ENCODE measurements around the gene WWC2. TPM values are rescaled to one million over a fixed set of nuclear protein-coding genes. Genes with fewer than 3 reads are reported as not detected.

WWC2 gene
- total RNA-seq, 1 experiment from 2014 or later: 82.8 TPM

- ChIA-PET POLR2A (ENCODE audit: low non-redundant PET) (interaction anchor here (0.6 kb wide), 1 partner anchor 103 kb away, joined by 4 read pairs; no protein-coding TSS in a partner anchor), CTCF (interaction anchor here (0.6 to 3.4 kb wide), 3 partner anchors 177 to 313 kb away, joined by 9 to 23 read pairs (median 17); no protein-coding TSS in a partner anchor)
- no peak overlapping the region for H3K4me3 ChIP-seq (ENCODE audit: low read depth, low read length, poor library complexity, severe bottlenecking)
- H3K4me1 ChIP-seq (ENCODE audit: insufficient read depth, low read length, poor library complexity, severe bottlenecking): no peaks in the 10 kb centered on the region
- peaks cover 64% of the 10 kb centered on the region for H3K36me3 ChIP-seq (ENCODE audit: insufficient read depth, low read length, poor library complexity, severe bottlenecking)
- H3K9me3 ChIP-seq (ENCODE audit: low read depth, low read length, poor library complexity, severe bottlenecking): no peaks in the 10 kb centered on the region
- no TSS peak for BruUV-seq (replicated peaks)
- peak; percentile 57 for TF ChIP-seq CTCF (conservative IDR thresholded peaks at IDR 0.05; ENCODE audit: low read depth, low read length)
- no peak for TF ChIP-seq EZH2 (IDR thresholded peaks at IDR 0.05; ENCODE audit: borderline replicate concordance, low read depth, low read length, poor library complexity, severe bottlenecking)
- DNase-seq (ENCODE audit: low spot score): peak; percentile 62
- intact Hi-C loops (cut with micrococcal nuclease; ENCODE audit: unreplicated experiment): loop anchor here (1.0 kb wide), 1 partner anchor 177 kb away; no protein-coding TSS in a partner anchor
- H3K27ac ChIP-seq (ENCODE audit: low read depth, low read length, poor library complexity, severe bottlenecking): no peak overlapping the region
- no peaks in the 10 kb centered on the region for H3K27me3 ChIP-seq (replicated peaks; ENCODE audit: insufficient read depth, low read depth, low read length, poor library complexity)
Observed at GRCh38 chr4:183249854-183250253, 150.8 kb downstream of the WWC2 start.

GRCh38 chr4:183250831-183251230, 151.8 kb downstream of the WWC2 start:
- ChIA-PET CTCF (interaction anchor here (2.0 to 3.4 kb wide), 2 partner anchors 178 to 313 kb away, joined by 17 to 23 read pairs; no protein-coding TSS in a partner anchor), POLR2A (ENCODE audit: low non-redundant PET) (no interaction called here)
- BruUV-seq (replicated peaks): no TSS peak
- Histone ChIP-seq H3K4me3 (ENCODE audit: low read depth, low read length, poor library complexity, severe bottlenecking) (no peak overlapping the region), H3K27me3 (replicated peaks; ENCODE audit: insufficient read depth, low read depth, low read length, poor library complexity) (no peaks in the 10 kb centered on the region), H3K4me1 (ENCODE audit: insufficient read depth, low read length, poor library complexity, severe bottlenecking) (no peaks in the 10 kb centered on the region), H3K36me3 (ENCODE audit: insufficient read depth, low read length, poor library complexity, severe bottlenecking) (peaks cover 61% of the 10 kb centered on the region), H3K27ac (ENCODE audit: low read depth, low read length, poor library complexity, severe bottlenecking) (no peak overlapping the region), H3K9me3 (ENCODE audit: low read depth, low read length, poor library complexity, severe bottlenecking) (no peaks in the 10 kb centered on the region)
- intact Hi-C loops (cut with micrococcal nuclease; ENCODE audit: unreplicated experiment): loop anchor here (1.0 kb wide), 1 partner anchor 178 kb away; no protein-coding TSS in a partner anchor
- DNase-seq (ENCODE audit: low spot score): no peak
- no peak for TF ChIP-seq EZH2 (IDR thresholded peaks at IDR 0.05; ENCODE audit: borderline replicate concordance, low read depth, low read length, poor library complexity, severe bottlenecking)
- TF ChIP-seq CTCF (conservative IDR thresholded peaks at IDR 0.05; ENCODE audit: low read depth, low read length): no peak

DNA sequence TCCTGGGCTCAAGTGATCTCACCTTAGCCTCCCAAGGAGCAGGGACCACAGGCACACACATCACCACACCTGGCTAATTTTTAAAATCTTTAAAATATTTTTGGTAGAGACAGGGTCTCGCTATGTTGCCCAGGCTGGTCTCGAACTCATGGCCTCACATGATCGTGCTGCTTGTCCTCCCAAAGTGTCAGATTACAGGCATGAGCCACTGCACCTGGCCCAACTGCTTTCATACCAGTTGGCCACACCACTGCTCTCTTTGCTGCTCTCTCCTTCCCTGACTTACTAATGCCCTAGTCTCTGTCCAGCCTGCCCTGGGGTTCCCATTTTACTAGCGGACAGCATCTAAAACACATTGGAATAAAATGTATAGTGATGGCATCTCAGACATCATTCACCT, 153.9 kb downstream of the WWC2 start:
- Histone ChIP-seq H3K36me3 (ENCODE audit: insufficient read depth, low read length, poor library complexity, severe bottlenecking) (peaks cover 48% of the 10 kb centered on the region), H3K27ac (ENCODE audit: low read depth, low read length, poor library complexity, severe bottlenecking) (no peak overlapping the region), H3K9me3 (ENCODE audit: low read depth, low read length, poor library complexity, severe bottlenecking) (no peaks in the 10 kb centered on the region), H3K4me1 (ENCODE audit: insufficient read depth, low read length, poor library complexity, severe bottlenecking) (no peaks in the 10 kb centered on the region), H3K27me3 (replicated peaks; ENCODE audit: insufficient read depth, low read depth, low read length, poor library complexity) (no peaks in the 10 kb centered on the region), H3K4me3 (ENCODE audit: low read depth, low read length, poor library complexity, severe bottlenecking) (no peak overlapping the region)
- DNase-seq (ENCODE audit: low spot score): no peak
- ChIA-PET POLR2A (ENCODE audit: low non-redundant PET) (no interaction called here), CTCF (no interaction called here)
- no TSS peak for BruUV-seq (replicated peaks)
- intact Hi-C loops (cut with micrococcal nuclease; ENCODE audit: unreplicated experiment): no loop called here
- no peak for TF ChIP-seq EZH2 (IDR thresholded peaks at IDR 0.05; ENCODE audit: borderline replicate concordance, low read depth, low read length, poor library complexity, severe bottlenecking)
- TF ChIP-seq CTCF (conservative IDR thresholded peaks at IDR 0.05; ENCODE audit: low read depth, low read length): no peak
